Mesenchymal stem cell (in vitro differentiated cells and primary cell): ENCODE measurements around the gene LAIR2.
"Not testable (repeated sequence)": the region's sequence is repeated elsewhere in the genome, so short reads cannot be mapped to it uniquely, and the experiment has no call there.

ENCODE experiments used
- DNase-seq: peaks from one replicate; pipeline ENCODE4 v3.0.0-alpha.2; 2013
- H2AFZ ChIP-seq: one replicate; pipeline ENCODE4 v1.6.1; 2013; ENCODE audit warnings: low read depth, mild to moderate bottlenecking, control low read depth, inconsistent platforms, low read length, moderate library complexity
- H2AK5ac ChIP-seq: 2 replicates; pipeline ENCODE4 v1.6.1; 2013; ENCODE audit warnings: low read length, moderate library complexity, mild to moderate bottlenecking, inconsistent platforms; ENCODE audit not compliant: severe bottlenecking
- H2BK120ac ChIP-seq: one replicate; pipeline ENCODE4 v1.6.1; 2013; ENCODE audit warnings: low read depth, mild to moderate bottlenecking, inconsistent platforms, low read length, moderate library complexity
- H2BK12ac ChIP-seq, 2 experiments: one replicate each; pipeline ENCODE4 v1.6.1; 2013; ENCODE audit warnings: inconsistent platforms in 2 of 2, low read length in 2 of 2, mild to moderate bottlenecking in 2 of 2, moderate library complexity in 2 of 2, control low read depth in 1 of 2
- H2BK15ac ChIP-seq: one replicate; pipeline ENCODE4 v1.6.1; 2013; ENCODE audit warnings: mild to moderate bottlenecking, low read depth, inconsistent platforms; ENCODE audit not compliant: poor library complexity, severe bottlenecking
- H2BK5ac ChIP-seq: 2 replicates; pipeline ENCODE4 v1.6.1; 2013; ENCODE audit warnings: low read depth, mild to moderate bottlenecking, low read length, control low read depth, inconsistent platforms; ENCODE audit not compliant: poor library complexity, severe bottlenecking
- H3K14ac ChIP-seq, 2 experiments: one replicate each; pipeline ENCODE4 v1.6.1; 2013; ENCODE audit warnings: inconsistent platforms in 2 of 2, low read length in 2 of 2, control low read depth in 1 of 2, mild to moderate bottlenecking in 1 of 2, moderate library complexity in 1 of 2
- H3K18ac ChIP-seq, 2 experiments: one replicate each; pipeline ENCODE4 v1.6.1; 2013; ENCODE audit warnings: inconsistent platforms in 2 of 2, low read length in 2 of 2, control low read depth in 1 of 2, low read depth in 1 of 2, mild to moderate bottlenecking in 1 of 2
- H3K23ac ChIP-seq, 2 experiments: one replicate each; pipeline ENCODE4 v1.6.1; 2013; ENCODE audit warnings: inconsistent platforms in 2 of 2, low read length in 2 of 2, mild to moderate bottlenecking in 2 of 2, moderate library complexity in 2 of 2, control low read depth in 1 of 2
- H3K27ac ChIP-seq: 2 replicates; pipeline ENCODE4 v1.5.1; 2013; ENCODE audit warnings: mild to moderate bottlenecking, moderate library complexity, low read length, control low read depth, inconsistent platforms; ENCODE audit not compliant: poor library complexity, severe bottlenecking
- H3K27me3 ChIP-seq, 2 experiments: 2 replicates each; pipeline versions ENCODE4 v1.6.1 to v1.7.0; 2013; ENCODE audit warnings: low read length in 2 of 2, mild to moderate bottlenecking in 2 of 2, moderate library complexity in 2 of 2, control low read depth in 1 of 2, inconsistent platforms in 1 of 2; ENCODE audit not compliant: control insufficient read depth in 1 of 2, insufficient read depth in 1 of 2
- H3K36me3 ChIP-seq, 2 experiments: 2 replicates each; pipeline versions ENCODE4 v1.6.1 to v1.7.0; 2013; ENCODE audit warnings: low read length in 2 of 2, control low read depth in 1 of 2, inconsistent platforms in 1 of 2, low read depth in 1 of 2, mild to moderate bottlenecking in 1 of 2; ENCODE audit not compliant: insufficient read depth in 2 of 2, control insufficient read depth in 1 of 2
- H3K4ac ChIP-seq, 2 experiments: one replicate each; pipeline ENCODE4 v1.6.1; 2013; ENCODE audit warnings: inconsistent platforms in 2 of 2, low read length in 2 of 2, mild to moderate bottlenecking in 2 of 2, moderate library complexity in 2 of 2, control low read depth in 1 of 2, low read depth in 1 of 2
- H3K4me1 ChIP-seq: 2 replicates; pipeline ENCODE4 v1.6.1; 2013; ENCODE audit warnings: low read depth, low read length, control low read depth; ENCODE audit not compliant: control insufficient read depth, insufficient read depth
- H3K4me2 ChIP-seq: 2 replicates; pipeline ENCODE4 v1.6.1; 2013; ENCODE audit warnings: low read length, mild to moderate bottlenecking, inconsistent platforms; ENCODE audit not compliant: poor library complexity, severe bottlenecking
- H3K4me3 ChIP-seq, 2 experiments: 2 replicates each; pipeline versions ENCODE4 v1.5.1 to v1.7.0; 2013; ENCODE audit warnings: low read length in 2 of 2, mild to moderate bottlenecking in 2 of 2, control low read depth in 1 of 2, low read depth in 1 of 2; ENCODE audit not compliant: insufficient read depth in 1 of 2
- H3K79me1 ChIP-seq: replicated peaks from 2 replicates; pipeline ENCODE4 v1.6.1; 2013; ENCODE audit warnings: mild to moderate bottlenecking, control low read depth, low read length, inconsistent platforms; ENCODE audit not compliant: poor library complexity, severe bottlenecking
- H3K9ac ChIP-seq: 2 replicates; pipeline ENCODE4 v1.7.0; 2013; ENCODE audit warnings: mild to moderate bottlenecking, low read length, moderate library complexity
- H3K9me3 ChIP-seq: 2 replicates; pipeline ENCODE4 v1.7.0; 2013; ENCODE audit warnings: mild to moderate bottlenecking, low read length; ENCODE audit not compliant: control insufficient read depth
- H4K8ac ChIP-seq: one replicate; pipeline ENCODE4 v1.6.1; 2013; ENCODE audit warnings: inconsistent platforms, mild to moderate bottlenecking, low read length, moderate library complexity
- H4K91ac ChIP-seq: one replicate; pipeline ENCODE4 v1.6.1; 2013; ENCODE audit warnings: mild to moderate bottlenecking, low read length, inconsistent platforms
- WGBS: methylation state at CpG from one replicate; pipeline ENCODE4 v1.1.7; 2013; ENCODE audit warnings: mixed read lengths; 5-methylcytosine and 5-hydroxymethylcytosine counted together

Gene LAIR2

GRCh38 chr19:54508487-54508886 lies 5.9 kb downstream of the LAIR2 start:
- 71% methylated on average over 1 of the region's 3 CpGs for WGBS

GRCh38 chr19:54509200-54509940 lies 6.7 kb downstream of the LAIR2 start:
- H2AFZ ChIP-seq, H3K36me3 ChIP-seq, H4K8ac ChIP-seq, H2BK15ac ChIP-seq, H3K4me2 ChIP-seq, H3K9ac ChIP-seq, H3K27me3 ChIP-seq, H2AK5ac ChIP-seq, H2BK120ac ChIP-seq, H3K14ac ChIP-seq, H3K79me1 ChIP-seq, H3K4me3 ChIP-seq, H2BK12ac ChIP-seq, H2BK5ac ChIP-seq, H4K91ac ChIP-seq, H3K18ac ChIP-seq, DNase-seq, H3K27ac ChIP-seq, H3K23ac ChIP-seq, H3K9me3 ChIP-seq, H3K4me1 ChIP-seq, H3K4ac ChIP-seq: not testable (repeated sequence)
- WGBS, result no CpG with 5 or more reads among the region's 21 CpGs

More at GRCh38 chr19:54508487-54508886, 5.9 kb downstream of the LAIR2 start:
- H2BK120ac ChIP-seq, H3K23ac ChIP-seq, H4K8ac ChIP-seq, H3K79me1 ChIP-seq, H3K27ac ChIP-seq, H3K4me3 ChIP-seq, H3K14ac ChIP-seq, H2BK5ac ChIP-seq, H3K18ac ChIP-seq, H2AFZ ChIP-seq, H3K27me3 ChIP-seq, DNase-seq, H4K91ac ChIP-seq, H3K9ac ChIP-seq, H2BK15ac ChIP-seq, H3K4ac ChIP-seq, H3K4me1 ChIP-seq, H3K9me3 ChIP-seq, H2AK5ac ChIP-seq, H3K36me3 ChIP-seq, H2BK12ac ChIP-seq, H3K4me2 ChIP-seq: not testable (repeated sequence)

- H3K36me3 ChIP-seq, result no peaks in the 10 kb centered on the region
Measured at GRCh38 chr19:54515156-54515555, 12.5 kb downstream of the LAIR2 start.

GRCh38 chr19:54517483-54517882 lies 14.9 kb downstream of the LAIR2 start:
- H2BK15ac ChIP-seq, result no peak overlapping the region
- no peak overlapping the region for H3K4me3 ChIP-seq
- no peak overlapping the region for H3K4me2 ChIP-seq
- H3K9ac ChIP-seq, result no peak overlapping the region
- H3K4ac ChIP-seq, result no peak overlapping the region
- H2AK5ac ChIP-seq, result no peak overlapping the region
- H4K8ac ChIP-seq, result no peak overlapping the region
- H2AFZ ChIP-seq, result no peak overlapping the region
- no peak overlapping the region for H2BK120ac ChIP-seq
- no peaks in the 10 kb centered on the region for H3K79me1 ChIP-seq
- H3K18ac ChIP-seq, result no peak overlapping the region
- H2BK5ac ChIP-seq, result no peak overlapping the region
- 42% methylated on average over 3 of the region's 4 CpGs for WGBS
- H3K9me3 ChIP-seq, result no peaks in the 10 kb centered on the region
- no peak overlapping the region for H3K27ac ChIP-seq
- H2BK12ac ChIP-seq, result no peak overlapping the region
- no peaks in the 10 kb centered on the region for H3K4me1 ChIP-seq
- H3K14ac ChIP-seq, result no peak overlapping the region
- H3K36me3 ChIP-seq, result no peaks in the 10 kb centered on the region
- DNase-seq, result peak; percentile 7
- H3K27me3 ChIP-seq, result no peaks in the 10 kb centered on the region
- H4K91ac ChIP-seq, result no peak overlapping the region
- H3K23ac ChIP-seq, result no peak overlapping the region

More at GRCh38 chr19:54515156-54515555, 12.5 kb downstream of the LAIR2 start:
- Histone ChIP-seq H3K23ac (no peak overlapping the region), H4K91ac (no peak overlapping the region), H3K4me3 (no peak overlapping the region), H3K9ac (no peak overlapping the region), H2BK5ac (no peak overlapping the region), H3K27me3 (no peaks in the 10 kb centered on the region), H3K18ac (no peak overlapping the region), H3K27ac (no peak overlapping the region), H2AFZ (no peak overlapping the region), H3K4me2 (no peak overlapping the region), H3K14ac (no peak overlapping the region), H3K4ac (no peak overlapping the region), H3K79me1 (no peaks in the 10 kb centered on the region), H2BK12ac (no peak overlapping the region), H2AK5ac (no peak overlapping the region), H4K8ac (no peak overlapping the region), H3K9me3 (no peaks in the 10 kb centered on the region), H3K4me1 (no peaks in the 10 kb centered on the region), H2BK120ac (no peak overlapping the region), H2BK15ac (no peak overlapping the region)
- WGBS, result 11% methylated on average over 3 of the region's 3 CpGs
- no peak for DNase-seq
